ENCODE data around the gene DHCR24. TPM values are rescaled to one million over a fixed set of nuclear protein-coding genes. Genes with fewer than 3 reads are reported as not detected.

The DHCR24 gene
- total RNA-seq, 1 donor from 2014 or later = 168 TPM

GRCh38 chr1:54861070-54861761, 25.8 kb downstream of the DHCR24 start:
- peaks cover 2% of the 10 kb centered on the region for H3K79me2 ChIP-seq (ENCODE audit: insufficient read depth, low read length)
- no peak for FAIRE-seq
- TF ChIP-seq CTCF (IDR thresholded peaks at IDR 0.05; ENCODE audit: insufficient read depth, low read depth, low read length) = no peak
- TF ChIP-seq EZH2 (IDR thresholded peaks at IDR 0.05; ENCODE audit: insufficient read depth, low read length) = no peak
- Mint-ChIP-seq H3K9me3 (ENCODE audit: unreplicated experiment) (no peaks in the 10 kb centered on the region), H3K27ac (ENCODE audit: unreplicated experiment) (peak overlapping the region; percentile 67), H3K4me3 (ENCODE audit: unreplicated experiment) (no peak overlapping the region), H3K36me3 (ENCODE audit: low read depth, unreplicated experiment) (peaks cover 27% of the 10 kb centered on the region), H3K4me1 (ENCODE audit: low read depth, unreplicated experiment) (peaks cover 40% of the 10 kb centered on the region), H3K27me3 (ENCODE audit: low read depth, unreplicated experiment) (no peaks in the 10 kb centered on the region)
- H3K4me1 ChIP-seq (ENCODE audit: insufficient read depth, low read length) = peaks cover 26% of the 10 kb centered on the region
- H4K20me1 ChIP-seq (ENCODE audit: insufficient read depth, low read length) = peaks cover 15% of the 10 kb centered on the region
- no peaks in the 10 kb centered on the region for H3K27me3 ChIP-seq (ENCODE audit: insufficient read depth, low read length)
- no peak overlapping the region for H3K9ac ChIP-seq (ENCODE audit: low read length)
- H3K36me3 ChIP-seq (ENCODE audit: insufficient read depth, low read length) = peaks cover 27% of the 10 kb centered on the region
- no peak overlapping the region for H3K4me3 ChIP-seq (ENCODE audit: insufficient read depth, low read depth, low read length)
- DNase-seq (ENCODE audit: low read depth) = no peak
- no peak overlapping the region for H3K4me2 ChIP-seq (ENCODE audit: low read length)
- no peaks in the 10 kb centered on the region for H3K9me3 ChIP-seq (ENCODE audit: insufficient read depth, low read depth, low read length)
- H3K27ac ChIP-seq (ENCODE audit: low read depth, low read length) = no peak overlapping the region
- no peak overlapping the region for H2AFZ ChIP-seq (ENCODE audit: low read depth, low read length)

- no peak overlapping the region for H2AFZ ChIP-seq (ENCODE audit: low read depth, low read length)
- FAIRE-seq (no peak), DNase-seq (ENCODE audit: low read depth) (peak; percentile 51)
- no peak overlapping the region for H3K27ac Mint-ChIP-seq (ENCODE audit: unreplicated experiment)
- peaks cover 40% of the 10 kb centered on the region for H3K4me1 Mint-ChIP-seq (ENCODE audit: low read depth, unreplicated experiment)
- no peak for TF ChIP-seq CTCF (IDR thresholded peaks at IDR 0.05; ENCODE audit: insufficient read depth, low read depth, low read length)
- TF ChIP-seq EZH2 (IDR thresholded peaks at IDR 0.05; ENCODE audit: insufficient read depth, low read length) = no peak
- H3K79me2 ChIP-seq (ENCODE audit: insufficient read depth, low read length) = peaks cover 6% of the 10 kb centered on the region
- peak overlapping the region; percentile 30 for H3K4me3 Mint-ChIP-seq (ENCODE audit: unreplicated experiment)
- peaks cover 9% of the 10 kb centered on the region for H4K20me1 ChIP-seq (ENCODE audit: insufficient read depth, low read length)
- peaks cover 27% of the 10 kb centered on the region for H3K4me1 ChIP-seq (ENCODE audit: insufficient read depth, low read length)
- peaks cover 25% of the 10 kb centered on the region for H3K36me3 Mint-ChIP-seq (ENCODE audit: low read depth, unreplicated experiment)
- no peaks in the 10 kb centered on the region for H3K27me3 ChIP-seq (ENCODE audit: insufficient read depth, low read length)
- H3K4me3 ChIP-seq (ENCODE audit: insufficient read depth, low read depth, low read length) = no peak overlapping the region
- no peaks in the 10 kb centered on the region for H3K9me3 Mint-ChIP-seq (ENCODE audit: unreplicated experiment)
- no peaks in the 10 kb centered on the region for H3K27me3 Mint-ChIP-seq (ENCODE audit: low read depth, unreplicated experiment)
- no peak overlapping the region for H3K4me2 ChIP-seq (ENCODE audit: low read length)
- peaks cover 23% of the 10 kb centered on the region for H3K36me3 ChIP-seq (ENCODE audit: insufficient read depth, low read length)
- H3K9me3 ChIP-seq (ENCODE audit: insufficient read depth, low read depth, low read length) = no peaks in the 10 kb centered on the region
- no peak overlapping the region for H3K9ac ChIP-seq (ENCODE audit: low read length)
- H3K27ac ChIP-seq (ENCODE audit: low read depth, low read length) = no peak overlapping the region
Measured at GRCh38 chr1:54859700-54860391, 27.1 kb downstream of the DHCR24 start.

Data from astrocyte (in vitro differentiated cells and primary cell).